Activated T-cell treated with anti-CD3 and anti-CD28 coated beads, Interleukin-2, amount 50 U/mL, for 48 hours (primary cell): ENCODE data around the gene FAM204A.

Experiments used
- DNase-seq, 2 experiments: peaks; one replicate each; pipeline ENCODE4 v3.0.0-alpha.2; 2020

FAM204A gene

GRCh38 chr10:118330295-118331076, 11.6 kb downstream of the FAM204A start:
- no peak for DNase-seq

- DNase-seq: no peak
Observed at GRCh38 chr10:118324140-118324539, 18.0 kb downstream of the FAM204A start.

- no peak for DNase-seq
Observed at GRCh38 chr10:118321724-118322575, 20.2 kb downstream of the FAM204A start.

- no peak for DNase-seq
Observed at GRCh38 chr10:118315629-118316028, 26.5 kb downstream of the FAM204A start.

GRCh38 chr10:118314882-118315281, 27.2 kb downstream of the FAM204A start:
- DNase-seq: no peak

GRCh38 chr10:118311505-118311904, 30.6 kb downstream of the FAM204A start:
- no peak for DNase-seq

GRCh38 chr10:118310822-118311221, 31.3 kb downstream of the FAM204A start:
- DNase-seq: no peak

GRCh38 chr10:118309911-118310310, 32.2 kb downstream of the FAM204A start:
- no peak for DNase-seq

GRCh38 chr10:118308664-118309063, 33.5 kb downstream of the FAM204A start:
- DNase-seq: no peak

GRCh38 chr10:118307859-118308258, 34.3 kb downstream of the FAM204A start:
- DNase-seq: no peak

- DNase-seq: no peak
Observed at GRCh38 chr10:118307220-118307619, 34.9 kb downstream of the FAM204A start.

GRCh38 chr10:118305730-118306129, 36.4 kb downstream of the FAM204A start:
- DNase-seq: no peak

- no peak for DNase-seq
Observed at GRCh38 chr10:118304521-118304920, 37.6 kb downstream of the FAM204A start.

GRCh38 chr10:118301211-118301610, 40.9 kb downstream of the FAM204A start:
- DNase-seq: no peak

GRCh38 chr10:118300320-118300719, 41.8 kb downstream of the FAM204A start:
- no peak for DNase-seq

- DNase-seq: no peak
Observed at GRCh38 chr10:118298787-118299186, 43.3 kb downstream of the FAM204A start.

GRCh38 chr10:118291122-118291521, 51.0 kb downstream of the FAM204A start:
- DNase-seq: no peak

- no peak for DNase-seq
Observed at GRCh38 chr10:118290471-118290995, 51.6 kb downstream of the FAM204A start.

- no peak for DNase-seq
Observed at GRCh38 chr10:118287076-118287806, 54.9 kb downstream of the FAM204A start.

- no peak for DNase-seq
Observed at GRCh38 chr10:118286051-118286838, 55.9 kb downstream of the FAM204A start.

GRCh38 chr10:118282670-118283069, 59.5 kb downstream of the FAM204A start:
- DNase-seq: no peak

GRCh38 chr10:118278649-118279048, 63.5 kb downstream of the FAM204A start:
- DNase-seq: no peak
